IPS DF 19.7 (cell line): ENCODE results near the gene TBX5.

ENCODE experiments used
- DNase-seq: peaks from one replicate; pipeline ENCODE4 v3.0.0-alpha.2; 2013; ENCODE audit warnings: low read depth, low spot score

TBX5 gene

GRCh38 chr12:114405519-114406271 lies at the start of gene TBX5:
TSS of gene TBX5 (minus strand) at chr12:114406144. CDS start at chr12:114403898, 2,246 bp downstream.
- DNase-seq: no peak

GRCh38 chr12:114451657-114452056 lies 45.7 kb upstream of the TBX5 start:
- no peak for DNase-seq

GRCh38 chr12:114450515-114451300 lies 44.8 kb upstream of the TBX5 start:
- DNase-seq: no peak

- DNase-seq: no peak
These were observed 44.1 kb upstream of the TBX5 start for GRCh38 chr12:114450019-114450418.

GRCh38 chr12:114448618-114448933 lies 42.6 kb upstream of the TBX5 start:
- no peak for DNase-seq

- no peak for DNase-seq
These were observed 42.1 kb upstream of the TBX5 start for GRCh38 chr12:114447799-114448617.

- no peak for DNase-seq
These were observed 41.4 kb upstream of the TBX5 start for GRCh38 chr12:114447274-114447716.

GRCh38 chr12:114445401-114446323 lies 39.7 kb upstream of the TBX5 start:
- no peak for DNase-seq

GRCh38 chr12:114444422-114445279 lies 38.7 kb upstream of the TBX5 start:
- no peak for DNase-seq

GRCh38 chr12:114443607-114444421 lies 37.9 kb upstream of the TBX5 start:
- DNase-seq: no peak

GRCh38 chr12:114442578-114442977 lies 36.6 kb upstream of the TBX5 start:
- DNase-seq: no peak

- no peak for DNase-seq
These were observed 35.6 kb upstream of the TBX5 start for GRCh38 chr12:114441545-114441944.

GRCh38 chr12:114441039-114441383 lies 35.1 kb upstream of the TBX5 start:
- no peak for DNase-seq

GRCh38 chr12:114440270-114441038 lies 34.5 kb upstream of the TBX5 start:
- DNase-seq: no peak

- no peak for DNase-seq
These were observed 33.9 kb upstream of the TBX5 start for GRCh38 chr12:114439817-114440216.

- no peak for DNase-seq
These were observed 33.3 kb upstream of the TBX5 start for GRCh38 chr12:114439261-114439683.

GRCh38 chr12:114438635-114439256 lies 32.8 kb upstream of the TBX5 start:
- no peak for DNase-seq

- no peak for DNase-seq
These were observed 28.4 kb upstream of the TBX5 start for GRCh38 chr12:114434341-114434740.
